OCI-LY7 (cell line): ENCODE measurements around the gene TPX2.

Source experiments
- CTCF ChIP-seq: fragments of 200-600 bp; sonication (generic); conservative IDR thresholded peaks from 2 replicates; pipeline ENCODE4 v1.5.1; 2014; ENCODE audit warnings: mild to moderate bottlenecking, antibody characterized with exemption, low read length, moderate library complexity, mixed read lengths
- EZH2phosphoT487 ChIP-seq: fragments of 200-600 bp; sonication (generic); IDR thresholded peaks from 2 replicates; pipeline ENCODE4 v1.6.1; 2018; ENCODE audit warnings: low read depth, borderline replicate concordance, mild to moderate bottlenecking, mixed run types, antibody characterized with exemption, low read length, moderate library complexity, mixed read lengths

- TF ChIP-seq CTCF (no peak), EZH2phosphoT487 (no peak)
These were observed 51.3 kb downstream of the TPX2 start for GRCh38 chr20:31790401-31790800.
